SJSA1 (cell line): ENCODE results near the gene RPGRIP1L. TPM values are rescaled to one million over a fixed set of nuclear protein-coding genes. Genes with fewer than 3 reads are reported as not detected.

Source experiments
- DNase-seq, 2 experiments: peaks; one replicate each; pipeline ENCODE4 v3.0.0-alpha.2; 2015 to 2020; ENCODE audit warnings: low spot score in 2 of 2, low read depth in 1 of 2
- H3K27ac ChIP-seq: fragments of 250-450 bp; sonication (Bioruptor Pico); 2 replicates; pipeline ENCODE4 v1.5.1; 2020; ENCODE audit warnings: mild to moderate bottlenecking, moderate library complexity
- H3K27me3 ChIP-seq: fragments of 250-450 bp; sonication (Bioruptor Pico); replicated peaks from 2 replicates; pipeline ENCODE4 v1.5.1; 2020; ENCODE audit warnings: mild to moderate bottlenecking, moderate library complexity
- H3K36me3 ChIP-seq: fragments of 250-450 bp; sonication (Bioruptor Pico); 2 replicates; pipeline ENCODE4 v1.5.1; 2020; ENCODE audit warnings: mild to moderate bottlenecking
- H3K4me1 ChIP-seq: fragments of 250-450 bp; sonication (Bioruptor Pico); replicated peaks from 2 replicates; pipeline ENCODE4 v1.6.1; 2021; ENCODE audit warnings: mild to moderate bottlenecking
- H3K4me3 ChIP-seq: fragments of 250-450 bp; sonication (Bioruptor Pico); 2 replicates; pipeline ENCODE4 v1.5.1; 2020; ENCODE audit warnings: mild to moderate bottlenecking
- H3K9me3 ChIP-seq: fragments of 250-450 bp; sonication (Bioruptor Pico); replicated peaks from 2 replicates; pipeline ENCODE4 v1.5.1; 2020; ENCODE audit warnings: mild to moderate bottlenecking
- total RNA-seq: library from RNA; depleted of rRNA; stranded (reverse); fragments of >200 nt; shearing (Covaris generic); gene quantifications from 2 replicates; pipeline ENCODE4 v1.2.3, GENCODE V29; 2014

The RPGRIP1L gene
- total RNA-seq, 1 experiment from 2014 or later = 14.6 TPM

GRCh38 chr16:53600126-53600525 lies 103.5 kb downstream of the RPGRIP1L start:
- H3K27me3 ChIP-seq = no peaks in the 10 kb centered on the region
- H3K27ac ChIP-seq = no peak overlapping the region
- H3K4me3 ChIP-seq = no peak overlapping the region
- no peaks in the 10 kb centered on the region for H3K9me3 ChIP-seq
- no peak for DNase-seq
- no peaks in the 10 kb centered on the region for H3K4me1 ChIP-seq
- no peaks in the 10 kb centered on the region for H3K36me3 ChIP-seq

DNA sequence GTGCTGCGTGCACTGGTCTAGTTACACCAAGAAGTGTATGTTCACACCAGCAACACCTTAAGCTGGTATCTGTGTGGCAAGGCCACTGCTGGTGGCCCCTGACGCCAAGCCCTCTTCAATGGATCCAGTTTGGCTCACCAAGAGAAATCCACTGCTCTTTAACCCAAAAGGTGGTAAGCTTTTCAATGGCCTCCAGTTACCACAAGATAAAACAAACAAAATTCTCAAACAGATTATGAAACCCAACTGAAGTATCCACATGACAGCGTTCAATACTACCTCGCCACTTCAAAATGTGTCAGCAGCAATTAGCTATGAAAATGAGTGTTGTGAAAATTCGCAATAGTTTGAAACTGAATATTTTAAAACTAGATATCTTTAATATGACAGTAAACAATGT lies 104.1 kb downstream of the RPGRIP1L start:
- Histone ChIP-seq H3K4me3 (no peak overlapping the region), H3K4me1 (no peaks in the 10 kb centered on the region), H3K27me3 (no peaks in the 10 kb centered on the region), H3K27ac (no peak overlapping the region), H3K9me3 (no peaks in the 10 kb centered on the region), H3K36me3 (no peaks in the 10 kb centered on the region)
- DNase-seq = no peak

GRCh38 chr16:53598511-53599275 lies 105.0 kb downstream of the RPGRIP1L start:
- no peaks in the 10 kb centered on the region for H3K27me3 ChIP-seq

DNA sequence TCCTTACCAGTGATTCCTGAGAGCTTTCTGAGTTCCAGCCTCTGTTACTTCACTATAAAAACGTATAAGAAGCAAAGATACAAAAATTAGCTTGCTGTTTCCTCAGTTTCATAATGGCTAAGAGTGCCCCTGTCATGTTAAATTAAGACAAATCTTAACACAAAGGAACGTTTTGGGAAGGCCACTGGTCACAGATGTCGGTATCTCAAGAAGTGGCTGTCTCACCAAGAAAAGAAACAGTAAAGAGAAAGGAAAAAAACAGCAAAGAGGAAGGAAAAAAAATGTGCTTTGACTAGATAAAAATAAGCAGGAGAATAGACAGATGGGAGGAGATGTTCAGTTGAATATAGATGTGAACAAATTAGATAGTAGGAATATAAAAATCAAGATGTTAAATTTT lies 105.9 kb downstream of the RPGRIP1L start:
- DNase-seq = no peak
- no peaks in the 10 kb centered on the region for H3K36me3 ChIP-seq
- no peaks in the 10 kb centered on the region for H3K27me3 ChIP-seq
- H3K9me3 ChIP-seq = no peaks in the 10 kb centered on the region
- H3K4me1 ChIP-seq = no peaks in the 10 kb centered on the region
- H3K4me3 ChIP-seq = no peak overlapping the region
- no peak overlapping the region for H3K27ac ChIP-seq

More at GRCh38 chr16:53598511-53599275, 105.0 kb downstream of the RPGRIP1L start:
- H3K4me3 ChIP-seq = no peak overlapping the region
- no peaks in the 10 kb centered on the region for H3K4me1 ChIP-seq
- no peaks in the 10 kb centered on the region for H3K36me3 ChIP-seq
- no peak for DNase-seq
- H3K9me3 ChIP-seq = no peaks in the 10 kb centered on the region
- H3K27ac ChIP-seq = no peak overlapping the region

- Histone ChIP-seq H3K9me3 (no peaks in the 10 kb centered on the region), H3K4me3 (no peak overlapping the region), H3K27me3 (no peaks in the 10 kb centered on the region), H3K4me1 (no peaks in the 10 kb centered on the region), H3K27ac (no peak overlapping the region), H3K36me3 (no peaks in the 10 kb centered on the region)
- DNase-seq = no peak
Measured at GRCh38 chr16:53588081-53588648, 115.5 kb downstream of the RPGRIP1L start.

- Histone ChIP-seq H3K4me3 (no peak overlapping the region), H3K4me1 (no peaks in the 10 kb centered on the region), H3K9me3 (no peaks in the 10 kb centered on the region), H3K36me3 (no peaks in the 10 kb centered on the region), H3K27ac (no peak overlapping the region), H3K27me3 (no peaks in the 10 kb centered on the region)
- no peak for DNase-seq
Measured at GRCh38 chr16:53583401-53583800, 120.3 kb downstream of the RPGRIP1L start.

GRCh38 chr16:53581784-53582183 lies 121.9 kb downstream of the RPGRIP1L start:
- Histone ChIP-seq H3K4me1 (no peaks in the 10 kb centered on the region), H3K36me3 (no peaks in the 10 kb centered on the region), H3K27me3 (no peaks in the 10 kb centered on the region), H3K27ac (no peak overlapping the region), H3K4me3 (no peak overlapping the region), H3K9me3 (no peaks in the 10 kb centered on the region)
- no peak for DNase-seq

GRCh38 chr16:53580038-53580802 lies 123.4 kb downstream of the RPGRIP1L start:
- Histone ChIP-seq H3K36me3 (no peaks in the 10 kb centered on the region), H3K27me3 (no peaks in the 10 kb centered on the region), H3K9me3 (no peaks in the 10 kb centered on the region), H3K27ac (no peak overlapping the region), H3K4me1 (no peaks in the 10 kb centered on the region), H3K4me3 (no peak overlapping the region)
- no peak for DNase-seq

- H3K9me3 ChIP-seq = no peaks in the 10 kb centered on the region
- DNase-seq = no peak
- H3K4me1 ChIP-seq = no peaks in the 10 kb centered on the region
- H3K27me3 ChIP-seq = no peaks in the 10 kb centered on the region
- no peaks in the 10 kb centered on the region for H3K36me3 ChIP-seq
- no peak overlapping the region for H3K27ac ChIP-seq
- no peak overlapping the region for H3K4me3 ChIP-seq
Measured at GRCh38 chr16:53576904-53577303, 126.8 kb downstream of the RPGRIP1L start.

- Histone ChIP-seq H3K4me3 (no peak overlapping the region), H3K27ac (no peak overlapping the region), H3K36me3 (no peaks in the 10 kb centered on the region), H3K9me3 (peaks cover 3% of the 10 kb centered on the region; the same call in 1 of the 2 replicates), H3K27me3 (no peaks in the 10 kb centered on the region), H3K4me1 (no peaks in the 10 kb centered on the region)
- DNase-seq = no peak
Measured at GRCh38 chr16:53576210-53576609, 127.4 kb downstream of the RPGRIP1L start.

GRCh38 chr16:53571763-53572162 lies 131.9 kb downstream of the RPGRIP1L start:
- no peak overlapping the region for H3K27ac ChIP-seq
- H3K27me3 ChIP-seq = no peaks in the 10 kb centered on the region

DNA sequence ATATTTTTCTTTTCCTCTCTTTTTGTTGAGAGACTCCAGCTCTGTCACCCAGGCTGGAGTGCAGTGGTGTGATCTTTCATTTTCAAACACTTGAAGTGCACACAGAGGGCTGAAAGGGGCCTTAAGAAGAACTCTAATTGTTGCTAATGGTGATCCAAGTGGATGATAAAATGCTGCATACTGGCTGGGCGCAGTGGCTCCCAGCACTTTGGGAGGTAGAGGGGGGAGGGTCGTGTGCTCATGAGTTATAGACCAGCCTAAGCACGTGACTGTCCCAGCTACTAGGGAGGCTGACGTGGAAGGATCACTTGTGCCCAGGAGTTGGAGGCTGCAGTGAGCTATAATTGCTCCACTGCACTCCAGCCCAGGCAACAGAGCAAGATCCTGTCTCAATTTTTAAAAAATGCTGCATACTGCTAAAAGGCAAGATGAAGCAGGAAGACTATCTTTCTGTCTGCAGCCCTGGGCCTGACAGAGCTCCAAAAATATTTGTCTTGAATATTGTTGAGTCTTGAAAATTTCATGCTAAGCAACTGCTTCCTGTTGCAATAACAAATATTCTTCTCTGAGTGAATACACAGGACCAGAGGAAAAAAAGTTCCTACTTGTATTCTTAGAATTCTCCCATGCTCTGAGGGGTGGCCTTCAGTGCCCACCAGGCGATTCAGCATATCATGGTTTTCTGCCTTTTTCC lies 137.0 kb downstream of the RPGRIP1L start:
- H3K4me1 ChIP-seq = no peaks in the 10 kb centered on the region
- H3K27me3 ChIP-seq = no peaks in the 10 kb centered on the region
- H3K36me3 ChIP-seq = no peaks in the 10 kb centered on the region
- no peak for DNase-seq
- H3K27ac ChIP-seq = no peak overlapping the region
- H3K9me3 ChIP-seq = peaks cover 4% of the 10 kb centered on the region; the same call in 1 of the 2 replicates
- H3K4me3 ChIP-seq = no peak overlapping the region

More at GRCh38 chr16:53571763-53572162, 131.9 kb downstream of the RPGRIP1L start:
- H3K9me3 ChIP-seq = peaks cover 4% of the 10 kb centered on the region; the same call in 1 of the 2 replicates
- no peak for DNase-seq
- no peak overlapping the region for H3K4me3 ChIP-seq
- no peaks in the 10 kb centered on the region for H3K4me1 ChIP-seq
- no peaks in the 10 kb centered on the region for H3K36me3 ChIP-seq

GRCh38 chr16:53565296-53565863 lies 138.3 kb downstream of the RPGRIP1L start:
- DNase-seq = peak in 1 of 2 experiments; percentile 31
- Histone ChIP-seq H3K36me3 (no peaks in the 10 kb centered on the region), H3K27ac (no peak overlapping the region), H3K9me3 (no peaks in the 10 kb centered on the region), H3K27me3 (0 out of 2 replicates have a peak, but pooled peaks cover 3% of the 10 kb centered on the region), H3K4me3 (no peak overlapping the region), H3K4me1 (no peaks in the 10 kb centered on the region)
